Uterus (tissue), 4 donors: ENCODE results near the gene NDE1. TPM values are rescaled to one million over a fixed set of nuclear protein-coding genes. Genes with fewer than 3 reads are reported as not detected.

Source experiments
- DNase-seq, 2 donors: peaks; one replicate each; pipeline ENCODE4 v3.0.0-alpha.2; 2019 to 2020
- H3K27ac ChIP-seq, 2 donors: fragments of 200-600 bp; sonication (generic); 1 replicate in 1 of 2; 2 replicates in 1 of 2; pipeline ENCODE4 v1.5.1; 2016 to 2018
- H3K27me3 ChIP-seq, 2 donors: fragments of 200-600 bp; sonication (generic); one replicate each; pipeline ENCODE4 v1.5.1; 2018 to 2019; ENCODE audit warnings: control low read depth in 1 of 2
- H3K36me3 ChIP-seq, 2 donors: fragments of 200-600 bp; sonication (generic); one replicate each; pipeline ENCODE4 v1.5.1; 2019; ENCODE audit warnings: control low read depth in 1 of 2
- H3K4me1 ChIP-seq, 2 donors: fragments of 200-600 bp; sonication (generic); one replicate each; pipeline ENCODE4 v1.5.1; 2018 to 2019; ENCODE audit warnings: control low read depth in 1 of 2
- H3K4me3 ChIP-seq, 2 donors: fragments of 200-600 bp; sonication (generic); 1 replicate in 1 of 2; 2 replicates in 1 of 2; pipeline ENCODE4 v1.5.1; 2018 to 2019; ENCODE audit warnings: mild to moderate bottlenecking in 1 of 2
- H3K9me3 ChIP-seq, 2 donors: fragments of 200-600 bp; sonication (generic); one replicate each; pipeline ENCODE4 v1.5.1; 2019; ENCODE audit warnings: control low read depth in 1 of 2
- CTCF ChIP-seq, 4 experiments: fragments of 200-600 bp in 2 of 4; fragments of 450-650 bp in 2 of 4; sonication (generic) in 2 of 4; IDR thresholded peaks; one replicate each; pipeline ENCODE4 v1.5.1; 2016 to 2019; ENCODE audit warnings: antibody characterized with exemption in 4 of 4, mild to moderate bottlenecking in 2 of 4, moderate library complexity in 1 of 4
- POLR2A ChIP-seq, 2 donors: fragments of 450-650 bp; IDR thresholded peaks; one replicate each; pipeline ENCODE4 v1.6.1; 2016; ENCODE audit warnings: antibody characterized with exemption in 2 of 2, mild to moderate bottlenecking in 1 of 2, moderate library complexity in 1 of 2
- intact Hi-C: fragments of 100-400 bp; cut with DNase I; formaldehyde crosslinking; loops from one replicate; pipeline ENCODE4 v1.15.1; 2023; ENCODE audit warnings: low total_unique reads
- total RNA-seq, 4 donors: library from RNA; depleted of rRNA in 3 of 4; stranded (reverse); fragments of >200 nt in 3 of 4; gene quantifications; one replicate each; pipeline versions ENCODE4 v1.1.0 to v1.2.4, GENCODE V29; 2014 to 2023
- donor health status: DM: yes; HTN: yes; CAD: no.

Gene NDE1
- total RNA-seq, result 10 to 100 TPM; 23.8 to 53.4 (median 39.2) TPM

- TF ChIP-seq CTCF (IDR thresholded peaks at IDR 0.05), result peak in 2 of 4 experiments; percentile 7 to 17
- peak; percentile 56 to 87 for TF ChIP-seq POLR2A (IDR thresholded peaks at IDR 0.05)
- Histone ChIP-seq H3K36me3 (no peaks in the 10 kb centered on the region), H3K27me3 (no peaks in the 10 kb centered on the region), H3K27ac (peak within 1 kb of the TSS; percentile 90 to 97), H3K9me3 (no peaks in the 10 kb centered on the region), H3K4me3 (peak within 1 kb of the TSS; percentile 76 to 83), H3K4me1 (peaks cover 0 to 4% of the 10 kb centered on the region in 2 donors)
- intact Hi-C loops, result no loop called here
- peak; percentile 90 to 91 for DNase-seq
These were observed at the start of gene NDE1 for GRCh38 chr16:15650019-15650697. NDE1 (plus strand) TSS chr16:15650245; CDS start chr16:15664779, 14,534 bp downstream.

- intact Hi-C loops, result no loop called here
- TF ChIP-seq CTCF (IDR thresholded peaks at IDR 0.05), result no peak
- no peak for TF ChIP-seq POLR2A (IDR thresholded peaks at IDR 0.05)
- no peak overlapping the region for H3K27ac ChIP-seq
- no peaks in the 10 kb centered on the region for H3K27me3 ChIP-seq
- no peaks in the 10 kb centered on the region for H3K9me3 ChIP-seq
- no peak for DNase-seq
- no peaks in the 10 kb centered on the region for H3K4me1 ChIP-seq
- H3K4me3 ChIP-seq, result no peak overlapping the region
- H3K36me3 ChIP-seq, result no peaks in the 10 kb centered on the region
These were observed 48.7 kb upstream of the NDE1 start for GRCh38 chr16:15601212-15601879.

GRCh38 chr16:15602285-15603044, 47.6 kb upstream of the NDE1 start:
- Histone ChIP-seq H3K36me3 (no peaks in the 10 kb centered on the region), H3K4me3 (no peak overlapping the region), H3K9me3 (no peaks in the 10 kb centered on the region), H3K27ac (no peak overlapping the region), H3K4me1 (no peaks in the 10 kb centered on the region), H3K27me3 (no peaks in the 10 kb centered on the region)
- intact Hi-C loops, result no loop called here
- TF ChIP-seq CTCF (IDR thresholded peaks at IDR 0.05) (no peak), POLR2A (IDR thresholded peaks at IDR 0.05) (no peak)
- DNase-seq, result no peak

- H3K36me3 ChIP-seq, result no peaks in the 10 kb centered on the region
These were observed 45.3 kb upstream of the NDE1 start for GRCh38 chr16:15604460-15605440.

More at GRCh38 chr16:15604460-15605440, 45.3 kb upstream of the NDE1 start:
- H3K27ac ChIP-seq, result peak overlapping the region in 1 of 2 donors; percentile 15
- H3K4me1 ChIP-seq, result no peaks in the 10 kb centered on the region
- no peaks in the 10 kb centered on the region for H3K9me3 ChIP-seq
- no peak for DNase-seq
- TF ChIP-seq POLR2A (IDR thresholded peaks at IDR 0.05) (no peak), CTCF (IDR thresholded peaks at IDR 0.05) (no peak)
- H3K4me3 ChIP-seq, result no peak overlapping the region
- no peaks in the 10 kb centered on the region for H3K27me3 ChIP-seq
- intact Hi-C loops, result no loop called here
